Gastrocnemius medialis (tissue), 4 donors: ENCODE measurements around the gene PDE6H. TPM values are rescaled to one million over a fixed set of nuclear protein-coding genes. Genes with fewer than 3 reads are reported as not detected.
A peak's percentile ranks its signal among the peaks of the same experiment; 100 is the strongest.

Experiments
- ATAC-seq, 2 donors: fragments of 150-250 bp; one replicate each; pipeline ENCODE4 v1.9.1; 2016
- DNase-seq, 2 donors: peaks; one replicate each; pipeline ENCODE4 v3.0.0-alpha.2; 2019
- H3K27ac ChIP-seq, 4 donors: fragments of 200-600 bp; sonication (generic); 1 replicate in 1 of 4; 2 replicates in 3 of 4; pipeline ENCODE4 v1.5.1; 2016 to 2018; ENCODE audit warnings: mild to moderate bottlenecking in 2 of 4, moderate library complexity in 1 of 4
- H3K27me3 ChIP-seq, 3 donors: fragments of 200-600 bp; sonication (generic) in 2 of 3; 1 replicate in 1 of 3; 2 replicates in 2 of 3; pipeline versions ENCODE4 v1.5.1 to v1.6.0; 2016 to 2019; ENCODE audit warnings: mild to moderate bottlenecking in 1 of 3, moderate library complexity in 1 of 3
- H3K36me3 ChIP-seq, 2 donors: fragments of 200-600 bp; sonication (generic) in 1 of 2; one replicate each; pipeline ENCODE4 v1.5.1; 2017 to 2018
- H3K4me1 ChIP-seq, 2 donors: fragments of 200-600 bp; sonication (generic) in 1 of 2; one replicate each; pipeline ENCODE4 v1.5.1; 2016 to 2017; ENCODE audit warnings: mild to moderate bottlenecking in 2 of 2
- H3K4me3 ChIP-seq, 4 donors: fragments of 200-600 bp; sonication (generic) in 3 of 4; 1 replicate in 1 of 4; 2 replicates in 3 of 4; pipeline ENCODE4 v1.5.1; 2016 to 2019; ENCODE audit warnings: mild to moderate bottlenecking in 2 of 4
- H3K9me3 ChIP-seq, 3 donors: fragments of 200-600 bp; sonication (generic) in 2 of 3; 1 replicate in 1 of 3; 2 replicates in 2 of 3; pipeline ENCODE4 v1.5.1; 2016 to 2019
- CTCF ChIP-seq, 5 experiments: fragments of 450-650 bp in 3 of 5; fragments of 200-600 bp in 2 of 5; sonication (generic) in 2 of 5; IDR thresholded peaks in 4 of 5; conservative IDR thresholded peaks in 1 of 5; 1 replicate in 4 of 5; 2 replicates in 1 of 5; pipeline ENCODE4 v1.5.1; 2016 to 2019; ENCODE audit warnings: antibody characterized with exemption in 5 of 5, mild to moderate bottlenecking in 3 of 5, moderate library complexity in 3 of 5
- POLR2A ChIP-seq, 2 donors: fragments of 450-650 bp; IDR thresholded peaks; one replicate each; pipeline ENCODE4 v1.6.1; 2017; ENCODE audit warnings: antibody characterized with exemption in 2 of 2, mild to moderate bottlenecking in 2 of 2, moderate library complexity in 2 of 2
- in situ Hi-C, 4 donors: fragments of 200-750 bp; cut with MboI; loops; one replicate each; pipeline versions ENCODE4 v1.15.0 to v1.8.0; 2017; ENCODE audit warnings: low sequenced_read_pairs in 4 of 4
- intact Hi-C: fragments of 100-400 bp; cut with DNase I; formaldehyde crosslinking; loops from one replicate; pipeline ENCODE4 v1.15.1; 2023; ENCODE audit warnings: low total_unique reads
- total RNA-seq, 4 donors: library from RNA; depleted of rRNA; stranded (reverse); fragments of >200 nt; gene quantifications; one replicate each; pipeline versions ENCODE4 v1.1.0 to v1.2.3, GENCODE V29; 2016

PDE6H gene
- total RNA-seq, 4 donors from 2014 or later = not detected

- H3K4me1 ChIP-seq = peaks cover 0 to 1% of the 10 kb centered on the region in 2 donors
- H3K9me3 ChIP-seq = no peaks in the 10 kb centered on the region
- in situ Hi-C loops (no loop called here), intact Hi-C loops (no loop called here)
- H3K27ac ChIP-seq = peak overlapping the region; percentile 66 to 72 (median 69)
- H3K27me3 ChIP-seq = no peaks in the 10 kb centered on the region
- H3K4me3 ChIP-seq = peak overlapping the region in 3 of 4 donors; percentile 5 to 51 (median 18)
- DNase-seq (no peak), ATAC-seq (no peak)
- TF ChIP-seq CTCF (IDR thresholded peaks at IDR 0.05 in 4 of 5, conservative IDR thresholded peaks at IDR 0.05 in 1 of 5) = no peak
- no peak for TF ChIP-seq POLR2A (IDR thresholded peaks at IDR 0.05)
- no peaks in the 10 kb centered on the region for H3K36me3 ChIP-seq
Measured at GRCh38 chr12:14959126-14959440, 13.8 kb upstream of the PDE6H start.

- intact Hi-C loops (no loop called here), in situ Hi-C loops (no loop called here)
- H3K4me1 ChIP-seq = no peaks in the 10 kb centered on the region
- TF ChIP-seq POLR2A (IDR thresholded peaks at IDR 0.05) = no peak
- H3K27me3 ChIP-seq = no peaks in the 10 kb centered on the region
- no peaks in the 10 kb centered on the region for H3K36me3 ChIP-seq
- ATAC-seq (peak in 1 of 2 donors; percentile 13), DNase-seq (no peak)
- peak overlapping the region; percentile 66 to 72 (median 69) for H3K27ac ChIP-seq
- H3K9me3 ChIP-seq = no peaks in the 10 kb centered on the region
- peak overlapping the region in 3 of 4 donors; percentile 20 to 51 (median 28) for H3K4me3 ChIP-seq
Measured at GRCh38 chr12:14959463-14959862, 13.4 kb upstream of the PDE6H start.

- in situ Hi-C loops = no loop called here
Measured at GRCh38 chr12:14959916-14960496, 12.8 kb upstream of the PDE6H start.

GRCh38 chr12:14960548-14961465, 12.0 kb upstream of the PDE6H start:
- Histone ChIP-seq H3K4me1 (no peaks in the 10 kb centered on the region), H3K4me3 (peak overlapping the region; percentile 36 to 51 (median 44)), H3K9me3 (no peaks in the 10 kb centered on the region), H3K27me3 (no peaks in the 10 kb centered on the region), H3K36me3 (no peaks in the 10 kb centered on the region), H3K27ac (peak overlapping the region; percentile 66 to 72 (median 69))
- no peak for DNase-seq
- intact Hi-C loops = no loop called here
- in situ Hi-C loops = no loop called here
- ATAC-seq = peak; percentile 19 to 21
- no peak for TF ChIP-seq CTCF (IDR thresholded peaks at IDR 0.05 in 4 of 5, conservative IDR thresholded peaks at IDR 0.05 in 1 of 5)
- no peak for TF ChIP-seq POLR2A (IDR thresholded peaks at IDR 0.05)

More at GRCh38 chr12:14959916-14960496, 12.8 kb upstream of the PDE6H start:
- intact Hi-C loops = no loop called here
- no peaks in the 10 kb centered on the region for H3K36me3 ChIP-seq
- no peak for DNase-seq
- peak overlapping the region; percentile 66 to 72 (median 69) for H3K27ac ChIP-seq
- no peaks in the 10 kb centered on the region for H3K9me3 ChIP-seq
- H3K4me3 ChIP-seq = peak overlapping the region; percentile 20 to 51 (median 36)
- TF ChIP-seq CTCF (IDR thresholded peaks at IDR 0.05 in 4 of 5, conservative IDR thresholded peaks at IDR 0.05 in 1 of 5) = no peak
- no peak for TF ChIP-seq POLR2A (IDR thresholded peaks at IDR 0.05)
- no peaks in the 10 kb centered on the region for H3K27me3 ChIP-seq
- ATAC-seq = no peak
- no peaks in the 10 kb centered on the region for H3K4me1 ChIP-seq

GRCh38 chr12:14961466-14962152, 11.2 kb upstream of the PDE6H start, which contains the start of gene ARHGDIB:
Gene ARHGDIB (minus strand): TSS chr12:14961601. CDS start chr12:14950712, 10,889 bp downstream.
- intact Hi-C loops = no loop called here
- Histone ChIP-seq H3K4me3 (peak within 1 kb of the TSS; percentile 36 to 51 (median 44)), H3K27ac (peak within 1 kb of the TSS; percentile 66 to 72 (median 69)), H3K9me3 (no peaks in the 10 kb centered on the region), H3K36me3 (no peaks in the 10 kb centered on the region), H3K27me3 (no peaks in the 10 kb centered on the region), H3K4me1 (no peaks in the 10 kb centered on the region)
- peak; percentile 13 to 25 for DNase-seq
- TF ChIP-seq CTCF (IDR thresholded peaks at IDR 0.05 in 4 of 5, conservative IDR thresholded peaks at IDR 0.05 in 1 of 5) = no peak
- peak; percentile 3 to 15 for TF ChIP-seq POLR2A (IDR thresholded peaks at IDR 0.05)
- peak; percentile 48 to 70 for ATAC-seq
- in situ Hi-C loops = no loop called here
